Tibial artery (tissue), 4 donors: ENCODE measurements around the gene SEC11A.

Experiments
- DNase-seq, 2 donors: peaks; one replicate each; pipeline ENCODE4 v3.0.0-alpha.2; 2019
- H3K27ac ChIP-seq, 2 donors: fragments of 200-600 bp; sonication (generic) in 1 of 2; 1 replicate in 1 of 2; 2 replicates in 1 of 2; pipeline ENCODE4 v1.5.1; 2018 to 2019; ENCODE audit warnings: mild to moderate bottlenecking in 1 of 2
- H3K27me3 ChIP-seq, 2 donors: fragments of 200-600 bp; sonication (generic) in 1 of 2; one replicate each; pipeline versions ENCODE4 v1.5.1 to v1.6.0; 2016 to 2019
- H3K36me3 ChIP-seq, 3 donors: fragments of 200-600 bp; sonication (generic) in 2 of 3; one replicate each; pipeline ENCODE4 v1.5.1; 2016 to 2019; ENCODE audit warnings: mild to moderate bottlenecking in 2 of 3
- H3K4me1 ChIP-seq, 4 donors: fragments of 200-600 bp; sonication (generic) in 2 of 4; 1 replicate in 3 of 4; 2 replicates in 1 of 4; pipeline ENCODE4 v1.5.1; 2016 to 2019
- H3K4me3 ChIP-seq, 2 donors: fragments of 200-600 bp; sonication (generic) in 1 of 2; 1 replicate in 1 of 2; 2 replicates in 1 of 2; pipeline ENCODE4 v1.5.1; 2018 to 2019; ENCODE audit warnings: mild to moderate bottlenecking in 2 of 2
- H3K9me3 ChIP-seq, 3 donors: fragments of 200-600 bp; sonication (generic) in 1 of 3; one replicate each; pipeline ENCODE4 v1.5.1; 2016 to 2019
- intact Hi-C: fragments of 100-400 bp; cut with DNase I; formaldehyde crosslinking; loops from one replicate; pipeline ENCODE4 v1.15.0; 2023; ENCODE audit warnings: low total_unique reads
- TF ChIP-seq, protein P1 (sequence below), 2 experiments: fragments of 200-600 bp in 1 of 2; fragments of 450-650 bp in 1 of 2; IDR thresholded peaks; one replicate each; pipeline ENCODE4 v1.5.1; 2017 to 2019; ENCODE audit warnings: antibody characterized with exemption in 2 of 2, mild to moderate bottlenecking in 1 of 2, moderate library complexity in 1 of 2

Gene SEC11A

DNA sequence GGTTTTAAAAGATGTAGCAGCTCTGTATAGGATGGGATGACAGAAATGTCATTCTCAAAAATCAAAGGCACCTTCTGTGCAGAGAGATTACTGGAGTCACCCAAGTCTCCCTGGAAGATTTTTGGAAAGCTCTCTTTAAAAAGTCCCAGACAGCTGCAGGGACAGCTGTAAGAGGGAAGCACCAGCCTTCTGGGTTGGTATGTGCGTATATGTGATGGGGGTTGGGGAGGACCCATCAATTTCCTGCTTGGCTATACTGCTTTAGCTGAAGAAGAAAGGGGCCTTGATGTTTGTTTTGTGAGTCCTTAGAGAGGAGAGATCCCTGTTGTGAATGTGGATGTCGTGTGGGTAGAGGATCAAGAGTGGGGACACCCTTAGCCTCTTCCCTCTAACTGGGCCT lies 5.4 kb upstream of the SEC11A start:
- intact Hi-C loops = no loop called here

DNA sequence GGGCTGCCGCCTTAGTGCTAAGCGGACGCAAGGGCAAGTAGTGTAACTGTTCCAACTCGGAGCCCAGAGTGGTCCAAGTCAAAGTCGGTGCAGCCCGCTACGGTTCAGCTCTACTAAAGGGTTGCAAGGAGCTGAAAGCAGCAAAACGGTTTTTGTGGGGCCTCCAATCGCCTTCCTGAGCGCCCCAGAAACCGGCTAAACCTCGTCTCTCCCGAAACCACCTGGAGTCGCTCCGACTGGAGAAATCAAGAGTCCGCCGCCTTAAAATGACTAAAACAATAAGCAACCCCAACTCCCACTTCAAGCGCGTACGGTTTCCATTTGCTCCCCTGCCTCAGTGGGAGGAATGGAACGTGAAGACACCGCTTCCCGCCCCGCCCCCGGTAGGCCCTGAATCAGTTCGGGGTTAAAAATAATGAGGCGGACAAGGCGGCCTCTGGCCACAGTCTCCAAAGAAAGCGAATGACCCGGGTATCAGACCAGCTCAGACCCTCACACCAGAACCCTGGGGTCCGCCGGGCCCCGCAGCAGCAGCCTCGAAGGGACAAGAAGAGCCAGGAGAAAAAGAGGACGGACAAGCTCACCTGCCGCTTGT lies 401 bp downstream of the SEC11A start:
- TF ChIP-seq, protein P1, sequence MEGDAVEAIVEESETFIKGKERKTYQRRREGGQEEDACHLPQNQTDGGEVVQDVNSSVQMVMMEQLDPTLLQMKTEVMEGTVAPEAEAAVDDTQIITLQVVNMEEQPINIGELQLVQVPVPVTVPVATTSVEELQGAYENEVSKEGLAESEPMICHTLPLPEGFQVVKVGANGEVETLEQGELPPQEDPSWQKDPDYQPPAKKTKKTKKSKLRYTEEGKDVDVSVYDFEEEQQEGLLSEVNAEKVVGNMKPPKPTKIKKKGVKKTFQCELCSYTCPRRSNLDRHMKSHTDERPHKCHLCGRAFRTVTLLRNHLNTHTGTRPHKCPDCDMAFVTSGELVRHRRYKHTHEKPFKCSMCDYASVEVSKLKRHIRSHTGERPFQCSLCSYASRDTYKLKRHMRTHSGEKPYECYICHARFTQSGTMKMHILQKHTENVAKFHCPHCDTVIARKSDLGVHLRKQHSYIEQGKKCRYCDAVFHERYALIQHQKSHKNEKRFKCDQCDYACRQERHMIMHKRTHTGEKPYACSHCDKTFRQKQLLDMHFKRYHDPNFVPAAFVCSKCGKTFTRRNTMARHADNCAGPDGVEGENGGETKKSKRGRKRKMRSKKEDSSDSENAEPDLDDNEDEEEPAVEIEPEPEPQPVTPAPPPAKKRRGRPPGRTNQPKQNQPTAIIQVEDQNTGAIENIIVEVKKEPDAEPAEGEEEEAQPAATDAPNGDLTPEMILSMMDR (IDR thresholded peaks at IDR 0.05) = no peak
- intact Hi-C loops = loop anchor here (2.0 to 10.0 kb wide), 2 partner anchors 33 to 111 kb away; partner anchors contain the start of genes ZNF592 and ZSCAN2
- Histone ChIP-seq H3K36me3 (peaks cover 5 to 10% (median 8%) of the 10 kb centered on the region in 3 donors), H3K27me3 (no peaks in the 10 kb centered on the region), H3K4me3 (peak overlapping the region; percentile 86 to 87), H3K27ac (peak overlapping the region; percentile 87 to 90), H3K9me3 (no peaks in the 10 kb centered on the region), H3K4me1 (peaks cover 0 to 32% (median 20%) of the 10 kb centered on the region in 4 donors)
- peak; percentile 23 to 66 for DNase-seq

More for the DNA sequence above, 5.4 kb upstream of the SEC11A start:
- Histone ChIP-seq H3K36me3 (no peaks in the 10 kb centered on the region), H3K4me1 (peaks cover 0 to 10% (median 3%) of the 10 kb centered on the region in 4 donors), H3K9me3 (no peaks in the 10 kb centered on the region), H3K27me3 (no peaks in the 10 kb centered on the region), H3K27ac (no peak overlapping the region), H3K4me3 (no peak overlapping the region)
- TF ChIP-seq, protein P1 (IDR thresholded peaks at IDR 0.05) = no peak
- no peak for DNase-seq

DNA sequence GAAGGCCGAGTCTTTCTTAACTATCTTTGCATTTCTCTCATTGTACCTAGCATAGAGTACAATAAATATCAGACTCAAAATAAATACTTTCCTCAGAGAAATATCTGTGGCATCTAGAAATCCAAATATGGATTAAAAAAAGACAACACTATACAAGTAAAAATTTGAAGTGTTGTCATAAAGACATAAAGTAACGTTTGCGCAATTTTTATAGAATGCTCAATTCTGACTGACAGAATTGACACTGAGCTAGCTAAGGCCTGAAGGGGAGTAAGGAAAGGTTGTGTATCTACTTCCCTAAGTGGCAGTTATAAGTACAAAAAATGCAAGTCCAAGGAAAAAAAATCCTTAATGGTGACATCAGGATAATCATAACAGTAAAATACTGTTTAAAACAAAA lies 1.1 kb downstream of the SEC11A start:
- Histone ChIP-seq H3K27me3 (no peaks in the 10 kb centered on the region), H3K9me3 (no peaks in the 10 kb centered on the region), H3K4me1 (peaks cover 0 to 32% (median 20%) of the 10 kb centered on the region in 4 donors), H3K4me3 (peak overlapping the region; percentile 86 to 87), H3K36me3 (peaks cover 8 to 15% (median 13%) of the 10 kb centered on the region in 3 donors), H3K27ac (peak overlapping the region; percentile 87 to 90)
- TF ChIP-seq, protein P1 (IDR thresholded peaks at IDR 0.05) = no peak
- intact Hi-C loops = loop anchor here (10.0 kb wide), 1 partner anchor 110 kb away; the partner anchor contains the start of gene ZSCAN2
- DNase-seq = no peak

DNA sequence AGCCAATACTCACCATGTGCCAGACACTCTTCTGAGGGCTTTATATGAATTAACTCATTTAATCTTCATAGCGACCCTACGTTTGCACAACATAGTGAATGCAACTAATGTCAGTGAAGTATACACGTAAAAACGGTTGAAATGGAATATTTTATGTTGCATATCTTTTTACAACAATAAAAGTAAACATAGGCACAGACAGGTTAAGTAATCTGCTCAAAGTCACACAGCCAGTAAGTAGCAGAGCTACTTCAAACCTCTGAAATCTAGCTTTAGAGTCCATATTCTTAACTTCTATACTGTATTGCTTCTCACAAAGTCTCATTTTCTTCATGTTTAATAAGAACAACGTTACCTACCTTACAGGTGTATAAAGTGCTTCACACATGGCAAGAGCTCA lies 1.6 kb downstream of the SEC11A start:
- H3K36me3 ChIP-seq = peaks cover 12 to 20% (median 17%) of the 10 kb centered on the region in 3 donors
- TF ChIP-seq, protein P1 (IDR thresholded peaks at IDR 0.05) = no peak
- DNase-seq = no peak
- peak overlapping the region in 1 of 2 donors; percentile 87 for H3K27ac ChIP-seq
- H3K4me3 ChIP-seq = peak overlapping the region; percentile 86 to 87
- H3K4me1 ChIP-seq = peaks cover 0 to 32% (median 20%) of the 10 kb centered on the region in 4 donors
- intact Hi-C loops = loop anchor here (10.0 kb wide), 1 partner anchor 110 kb away; the partner anchor contains the start of gene ZSCAN2
- H3K9me3 ChIP-seq = no peaks in the 10 kb centered on the region
- H3K27me3 ChIP-seq = no peaks in the 10 kb centered on the region

DNA sequence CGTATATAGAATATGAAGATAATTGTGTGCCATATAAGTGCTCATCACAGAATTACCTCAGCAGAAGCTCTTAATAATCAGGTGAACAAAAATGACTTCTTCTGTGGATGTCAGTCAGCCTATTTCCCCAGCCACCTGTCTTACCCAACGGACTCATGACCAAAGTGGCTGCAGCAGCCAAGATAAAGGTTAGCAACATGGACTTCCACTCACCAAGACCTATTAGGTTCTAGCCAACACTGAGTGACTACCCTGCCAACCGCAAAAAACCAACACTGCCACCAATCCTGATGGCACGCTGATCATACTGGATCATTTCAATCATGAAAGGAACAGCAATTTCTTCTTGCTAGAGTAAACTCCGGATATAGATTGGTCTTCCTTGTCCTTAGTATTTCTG lies 12.1 kb downstream of the SEC11A start:
- H3K4me3 ChIP-seq = no peak overlapping the region
- TF ChIP-seq, protein P1 (IDR thresholded peaks at IDR 0.05) = no peak
- intact Hi-C loops = no loop called here
- no peaks in the 10 kb centered on the region for H3K36me3 ChIP-seq
- H3K4me1 ChIP-seq = peaks cover 0 to 20% (median 9%) of the 10 kb centered on the region in 4 donors
- H3K27me3 ChIP-seq = no peaks in the 10 kb centered on the region
- no peak overlapping the region for H3K27ac ChIP-seq
- H3K9me3 ChIP-seq = no peaks in the 10 kb centered on the region
- DNase-seq = no peak
